Neuron (in vitro differentiated cells): ENCODE measurements around the gene C19orf85.
A peak's percentile ranks its signal among the peaks of the same experiment; 100 is the strongest.

Experiments
- H2AFZ ChIP-seq: one replicate; pipeline ENCODE4 v1.6.1; 2013; ENCODE audit warnings: low read depth, mild to moderate bottlenecking, inconsistent platforms, low read length, moderate library complexity
- H3K27me3 ChIP-seq: one replicate; pipeline ENCODE4 v1.6.1; 2013; ENCODE audit warnings: low read length; ENCODE audit not compliant: insufficient read depth
- H3K36me3 ChIP-seq: one replicate; pipeline ENCODE4 v1.6.1; 2013; ENCODE audit warnings: low read length; ENCODE audit not compliant: insufficient read depth
- H3K4me1 ChIP-seq: one replicate; pipeline ENCODE4 v1.6.1; 2013; ENCODE audit warnings: low read length; ENCODE audit not compliant: insufficient read depth
- H3K4me3 ChIP-seq: 2 replicates; pipeline ENCODE4 v1.5.1; 2013; ENCODE audit warnings: mild to moderate bottlenecking, low read length, moderate library complexity
- H3K9me3 ChIP-seq: one replicate; pipeline ENCODE4 v1.6.1; 2013; ENCODE audit warnings: low read length

The C19orf85 gene

DNA sequence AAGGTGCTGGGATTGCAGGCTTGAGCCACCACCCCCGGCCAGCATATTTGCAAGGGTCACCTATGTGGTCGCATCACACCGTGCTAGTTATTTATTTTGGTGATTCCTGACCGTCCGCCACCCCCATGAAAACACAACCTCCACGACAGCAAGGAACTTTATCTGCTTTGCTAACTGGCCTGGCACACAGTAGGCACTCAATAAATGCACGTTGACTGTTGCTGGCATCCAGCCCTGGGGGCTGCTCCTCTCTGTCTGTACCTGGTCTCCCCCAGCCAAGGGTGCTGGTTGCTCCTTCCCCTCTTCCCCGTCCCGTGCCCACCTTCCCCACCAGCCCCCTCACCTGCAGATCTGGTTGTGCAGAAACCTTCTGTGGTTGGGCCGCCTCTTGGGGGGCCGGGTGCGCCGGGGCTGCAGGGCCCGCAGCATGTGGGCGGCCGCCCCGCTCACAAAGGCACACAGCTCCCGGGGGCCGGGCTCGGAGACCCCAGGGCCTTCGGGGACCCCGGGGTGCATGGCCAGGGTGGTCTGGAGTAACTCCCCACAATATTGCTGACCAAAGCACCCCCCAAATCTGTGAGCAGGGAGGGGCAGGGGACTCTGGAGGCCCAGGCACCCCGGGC lies 401 bp downstream of the C19orf85 start:
- Histone ChIP-seq H3K9me3 (no peaks in the 10 kb centered on the region), H3K4me3 (no peak overlapping the region), H3K36me3 (no peaks in the 10 kb centered on the region), H3K4me1 (peaks cover 22% of the 10 kb centered on the region), H3K27me3 (peaks cover 19% of the 10 kb centered on the region), H2AFZ (no peak overlapping the region)

GRCh38 chr19:55463583-55464031 lies 944 bp downstream of the C19orf85 start:
- Histone ChIP-seq H3K4me3 (no peak overlapping the region), H3K27me3 (peaks cover 19% of the 10 kb centered on the region), H3K36me3 (no peaks in the 10 kb centered on the region), H3K4me1 (peaks cover 24% of the 10 kb centered on the region), H2AFZ (no peak overlapping the region), H3K9me3 (no peaks in the 10 kb centered on the region)

GRCh38 chr19:55462722-55463121 lies 1.8 kb downstream of the C19orf85 start:
- H3K36me3 ChIP-seq: no peaks in the 10 kb centered on the region
- peaks cover 19% of the 10 kb centered on the region for H3K27me3 ChIP-seq
- peaks cover 28% of the 10 kb centered on the region for H3K4me1 ChIP-seq
- H2AFZ ChIP-seq: no peak overlapping the region
- no peak overlapping the region for H3K4me3 ChIP-seq
- no peaks in the 10 kb centered on the region for H3K9me3 ChIP-seq

GRCh38 chr19:55461974-55462626 lies 2.5 kb downstream of the C19orf85 start:
- Histone ChIP-seq H3K4me1 (peaks cover 28% of the 10 kb centered on the region), H3K4me3 (peak overlapping the region; percentile 37), H3K27me3 (peaks cover 19% of the 10 kb centered on the region), H3K36me3 (no peaks in the 10 kb centered on the region), H3K9me3 (no peaks in the 10 kb centered on the region), H2AFZ (no peak overlapping the region)

DNA sequence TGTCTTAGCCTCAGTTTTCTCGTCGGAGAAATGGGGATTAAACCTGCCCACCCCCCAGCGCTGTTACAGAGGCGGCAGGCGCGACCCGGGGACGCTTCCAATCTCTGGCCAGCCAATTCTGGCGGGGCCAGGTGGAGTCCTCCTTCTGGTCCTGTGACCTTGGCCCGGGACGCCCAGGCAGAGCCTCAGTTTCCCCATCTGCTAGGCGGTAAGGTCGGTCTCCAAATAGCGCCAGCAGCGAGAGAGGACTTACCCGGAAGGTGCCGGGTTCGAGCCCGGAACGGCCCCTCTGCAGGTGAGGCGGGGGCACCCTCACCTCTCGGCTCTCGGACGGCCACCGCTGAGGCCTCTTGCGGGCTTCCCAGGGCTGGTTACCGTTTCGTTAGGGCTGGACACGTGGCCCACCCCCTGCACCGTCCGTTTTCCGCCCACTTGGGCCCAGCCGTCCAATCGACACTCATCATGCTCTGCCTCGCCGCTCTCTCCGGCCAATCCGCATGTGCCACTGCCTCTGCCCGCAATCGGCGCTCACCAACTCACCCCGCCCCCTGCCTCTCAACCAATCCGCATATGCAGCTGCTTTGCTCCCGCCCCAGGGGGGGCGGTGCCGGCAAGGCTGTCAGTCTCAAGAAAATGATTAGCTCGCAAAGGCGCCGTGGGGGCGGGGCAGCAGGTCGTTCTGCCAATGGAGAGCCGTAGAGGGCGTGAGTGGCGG lies 3.1 kb downstream of the C19orf85 start, which contains the start of gene ISOC2:
TSS of gene ISOC2 (minus strand) at position 384 of the 715 bp plus-strand sequence. CDS start 5,156 bp downstream, outside the sequence.
- H2AFZ ChIP-seq: peak within 1 kb of the TSS; percentile 84

GRCh38 chr19:55460670-55461258 lies 3.8 kb downstream of the C19orf85 start:
- peaks cover 2% of the 10 kb centered on the region for H3K36me3 ChIP-seq
- peaks cover 16% of the 10 kb centered on the region for H3K27me3 ChIP-seq
- H3K9me3 ChIP-seq: no peaks in the 10 kb centered on the region
- peak overlapping the region; percentile 84 for H2AFZ ChIP-seq
- H3K4me3 ChIP-seq: peak overlapping the region; percentile 83
- H3K4me1 ChIP-seq: peaks cover 28% of the 10 kb centered on the region

More for the DNA sequence above, 3.1 kb downstream of the C19orf85 start, which contains the start of gene ISOC2:
- Histone ChIP-seq H3K27me3 (peaks cover 19% of the 10 kb centered on the region), H3K4me3 (peak within 1 kb of the TSS; percentile 83), H3K36me3 (no peaks in the 10 kb centered on the region), H3K4me1 (peaks cover 28% of the 10 kb centered on the region), H3K9me3 (no peaks in the 10 kb centered on the region)

- Histone ChIP-seq H3K36me3 (peaks cover 2% of the 10 kb centered on the region), H3K4me3 (peak overlapping the region; percentile 83), H3K4me1 (peaks cover 28% of the 10 kb centered on the region), H3K27me3 (peaks cover 11% of the 10 kb centered on the region), H2AFZ (no peak overlapping the region), H3K9me3 (no peaks in the 10 kb centered on the region)
These were observed 4.4 kb downstream of the C19orf85 start for GRCh38 chr19:55459950-55460657.

- Histone ChIP-seq H3K27me3 (peaks cover 11% of the 10 kb centered on the region), H3K36me3 (peaks cover 2% of the 10 kb centered on the region), H3K4me3 (peak overlapping the region; percentile 83), H3K4me1 (peaks cover 28% of the 10 kb centered on the region), H2AFZ (no peak overlapping the region), H3K9me3 (no peaks in the 10 kb centered on the region)
These were observed 5.0 kb downstream of the C19orf85 start for GRCh38 chr19:55459551-55459949.

DNA sequence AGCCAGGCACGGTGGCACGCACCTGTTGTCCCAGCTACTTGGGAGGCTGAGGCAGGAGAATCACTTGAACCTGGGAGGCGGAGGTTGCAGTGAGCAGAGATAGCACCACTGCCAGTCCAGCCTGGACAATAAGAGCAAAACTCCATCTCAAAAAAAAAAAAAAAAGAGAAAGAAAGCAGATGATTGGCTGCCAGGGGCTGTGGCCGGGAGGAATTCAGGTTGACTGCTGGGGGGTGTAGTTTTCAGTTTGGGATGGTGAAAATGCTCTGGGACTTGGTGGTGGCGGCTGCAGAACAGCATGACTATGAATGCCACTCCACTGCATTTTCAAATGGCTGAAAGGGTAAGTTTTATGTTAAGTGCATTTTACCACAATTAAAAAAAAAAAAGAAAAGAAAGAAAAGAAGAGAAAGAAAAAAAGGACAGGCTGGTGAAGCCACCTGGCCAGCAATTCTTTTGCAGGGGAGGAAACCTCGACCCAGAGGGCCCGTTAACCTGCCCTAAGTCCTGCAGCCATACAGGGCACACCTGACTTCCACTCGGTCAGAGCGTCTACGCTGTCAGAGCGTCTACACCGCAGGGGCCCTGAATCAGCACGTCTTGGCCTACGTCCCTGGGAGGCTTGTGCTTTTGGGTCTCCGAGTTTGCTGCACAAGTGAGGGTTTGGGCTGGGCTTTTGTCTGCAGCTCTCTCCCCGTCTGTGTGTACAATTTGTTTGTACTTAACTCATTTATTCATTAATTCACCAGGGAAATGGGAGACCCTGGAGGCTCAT lies 6.7 kb downstream of the C19orf85 start:
- Histone ChIP-seq H3K36me3 (peaks cover 2% of the 10 kb centered on the region), H3K4me1 (peaks cover 28% of the 10 kb centered on the region), H3K9me3 (no peaks in the 10 kb centered on the region), H2AFZ (no peak overlapping the region), H3K4me3 (no peak overlapping the region), H3K27me3 (no peaks in the 10 kb centered on the region)

GRCh38 chr19:55456347-55456746 lies 8.2 kb downstream of the C19orf85 start:
- Histone ChIP-seq H3K27me3 (no peaks in the 10 kb centered on the region), H2AFZ (no peak overlapping the region), H3K36me3 (peaks cover 2% of the 10 kb centered on the region), H3K9me3 (no peaks in the 10 kb centered on the region), H3K4me1 (peaks cover 32% of the 10 kb centered on the region), H3K4me3 (no peak overlapping the region)

DNA sequence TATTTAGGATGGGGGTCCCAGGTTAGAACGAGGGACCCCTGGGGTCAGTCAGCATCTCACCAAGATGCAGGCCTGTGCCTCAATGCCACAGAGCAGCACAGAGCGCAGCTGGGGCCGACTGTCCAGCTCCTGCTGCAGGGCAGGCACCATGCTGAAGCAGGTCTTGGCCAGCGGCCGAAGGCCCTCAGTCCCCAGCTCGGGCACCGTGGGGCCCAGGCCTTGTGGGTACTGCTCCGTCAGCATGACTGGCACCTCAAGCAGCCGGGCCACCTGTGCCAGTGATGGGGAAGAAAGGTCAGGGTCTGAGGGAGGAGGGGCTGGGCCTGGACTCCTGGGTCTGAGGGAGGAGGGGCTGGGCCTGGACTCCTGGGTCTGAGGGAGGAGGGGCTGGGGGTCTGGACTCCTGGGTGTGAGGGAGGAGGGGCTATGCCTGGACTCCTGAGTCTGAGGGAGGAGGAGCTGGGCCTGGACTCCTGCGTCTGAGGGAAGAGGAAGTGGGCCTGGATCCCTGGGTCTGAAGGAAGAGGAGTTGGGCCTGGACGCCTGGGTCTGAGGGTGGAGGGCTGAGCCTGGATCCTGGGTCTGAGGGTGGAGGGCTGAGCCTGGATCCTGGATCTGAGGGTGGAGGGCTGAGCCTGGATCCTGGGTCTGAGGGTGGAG lies 8.8 kb downstream of the C19orf85 start:
- H3K27me3 ChIP-seq: no peaks in the 10 kb centered on the region
- H3K36me3 ChIP-seq: peaks cover 2% of the 10 kb centered on the region
- no peaks in the 10 kb centered on the region for H3K9me3 ChIP-seq
- no peak overlapping the region for H3K4me3 ChIP-seq
- peaks cover 30% of the 10 kb centered on the region for H3K4me1 ChIP-seq
- no peak overlapping the region for H2AFZ ChIP-seq
